DMS 273 treated with DMSO at 0.1 percent for 48 hours (cell line): Measurements from ENCODE around the gene SSRP1.
A peak's percentile ranks its signal among the peaks of the same experiment; 100 is the strongest.
"Not testable (repeated sequence)": the region's sequence is repeated elsewhere in the genome, so short reads cannot be mapped to it uniquely, and the experiment has no call there.

Experiments used
- DNase-seq: peaks from one replicate; lab custom pipeline; 2025; lab: John Stamatoyannopoulos, UW

The SSRP1 gene

DNA sequence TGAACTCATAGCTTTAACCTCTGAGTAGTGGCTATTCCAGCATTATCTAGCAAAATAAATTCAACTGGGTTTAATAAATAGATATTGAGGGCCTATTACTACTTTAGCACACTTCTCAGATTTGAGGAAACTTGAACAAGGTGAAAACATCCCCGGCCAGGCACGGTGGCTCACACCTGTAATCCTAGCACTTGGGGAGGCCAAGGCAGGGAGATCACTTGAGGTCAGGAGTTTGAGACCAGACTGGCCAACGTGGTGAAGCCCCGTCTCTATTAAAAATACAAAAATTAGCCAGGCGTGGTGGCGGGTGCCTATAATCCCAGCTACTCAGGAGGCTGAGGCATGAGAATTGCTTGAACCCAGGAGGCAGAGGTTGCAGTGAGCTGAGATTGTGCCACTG lies 1.2 kb upstream of the SSRP1 start:
- DNase-seq = not testable (repeated sequence)

DNA sequence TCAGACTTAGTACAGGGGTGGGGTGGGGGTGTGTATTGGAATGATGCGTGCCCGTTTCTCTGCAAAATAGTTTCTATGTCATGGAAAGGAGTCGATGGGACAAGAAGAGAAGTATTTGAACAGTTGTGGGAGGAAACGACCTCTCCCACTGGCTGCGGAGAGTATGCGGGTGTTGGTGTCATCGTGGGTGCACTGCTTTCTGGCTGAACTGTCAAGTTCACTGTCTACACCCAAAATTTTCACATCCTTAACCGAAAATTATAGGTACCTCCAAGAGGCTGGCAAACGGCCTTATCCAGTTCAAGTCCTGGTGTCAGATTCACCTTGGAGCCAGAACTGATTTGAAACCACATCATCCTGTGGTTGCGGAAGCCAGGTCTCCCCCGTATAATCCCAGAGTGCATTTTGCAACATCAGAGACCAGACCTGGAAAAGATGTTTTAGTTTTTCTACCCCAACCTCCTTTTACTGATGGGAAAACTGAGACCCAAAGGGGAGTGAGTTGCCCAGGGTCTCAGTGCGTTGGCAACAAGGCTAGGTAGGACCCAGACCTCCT lies 497 bp upstream of the SSRP1 start:
- no peak for DNase-seq

DNA sequence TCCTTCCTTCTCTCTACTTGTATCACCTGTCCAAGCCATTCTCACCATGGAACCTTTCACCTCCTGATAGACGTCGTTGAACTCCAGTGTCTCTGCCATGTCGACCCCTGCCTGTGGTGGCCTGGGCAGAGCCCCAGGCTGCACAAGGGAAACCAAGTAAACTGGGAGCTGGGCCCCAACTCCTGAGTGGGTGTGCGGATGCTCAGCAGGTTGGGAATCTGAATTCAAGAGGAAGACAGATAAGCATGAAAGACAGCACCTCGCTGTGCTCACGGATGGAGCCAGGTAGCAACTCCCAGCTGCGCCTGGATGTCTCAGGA lies 709 bp downstream of the SSRP1 start:
- no peak for DNase-seq

DNA sequence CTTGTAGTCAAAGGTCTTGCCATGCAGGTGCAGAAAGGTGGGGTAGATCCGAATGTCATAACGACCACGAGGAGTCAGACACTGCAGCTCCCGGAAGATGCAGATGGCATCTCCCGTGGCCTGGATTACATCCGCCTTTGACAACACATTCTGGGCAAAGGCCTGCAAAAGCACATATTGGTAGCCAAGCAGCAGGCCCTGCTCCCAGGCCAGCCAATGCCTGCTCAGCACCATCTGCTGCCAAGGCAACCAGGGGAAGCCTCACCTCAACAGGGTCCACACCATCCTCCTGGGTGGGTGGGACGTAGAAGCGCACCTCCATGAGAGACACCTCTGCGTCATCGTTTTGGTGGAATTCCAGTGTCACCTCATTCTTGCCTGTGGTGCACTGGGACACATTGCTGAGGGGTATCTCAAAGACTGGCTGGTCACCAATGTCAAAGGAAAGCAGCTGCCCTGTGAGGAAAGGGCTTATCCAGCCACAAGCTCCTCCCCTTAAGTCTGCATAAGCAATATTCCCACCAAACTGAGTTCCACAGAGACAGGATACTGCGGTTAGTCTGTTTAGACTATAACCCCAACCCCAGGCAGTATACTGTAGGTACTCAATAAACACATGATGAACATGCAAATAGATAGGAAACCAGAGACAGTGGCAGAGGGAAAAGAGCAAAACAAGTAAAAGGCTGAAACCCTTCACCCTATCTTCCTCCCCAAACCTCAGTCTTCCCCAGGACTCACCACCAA lies 2.8 kb downstream of the SSRP1 start:
- DNase-seq = no peak

DNA sequence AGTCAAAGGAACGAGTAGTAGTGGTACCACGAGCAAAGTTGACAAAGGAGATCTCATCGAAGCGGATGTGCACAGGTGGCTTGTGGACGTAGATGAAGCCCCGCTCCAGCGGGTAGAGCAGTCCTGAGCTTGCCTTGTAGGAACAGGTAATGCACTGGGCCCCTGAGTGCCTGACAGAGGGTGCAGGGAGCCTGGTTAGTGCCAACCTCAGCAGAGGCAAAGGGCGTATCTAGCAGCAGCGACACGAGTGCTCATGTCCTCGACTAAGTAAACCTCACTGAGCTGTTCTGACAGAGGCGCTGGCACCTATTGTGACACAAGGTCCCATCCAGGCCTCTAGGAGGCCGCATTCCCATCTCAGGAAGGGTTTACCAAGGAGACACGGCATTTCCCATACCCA lies 4.0 kb downstream of the SSRP1 start:
- DNase-seq = no peak

DNA sequence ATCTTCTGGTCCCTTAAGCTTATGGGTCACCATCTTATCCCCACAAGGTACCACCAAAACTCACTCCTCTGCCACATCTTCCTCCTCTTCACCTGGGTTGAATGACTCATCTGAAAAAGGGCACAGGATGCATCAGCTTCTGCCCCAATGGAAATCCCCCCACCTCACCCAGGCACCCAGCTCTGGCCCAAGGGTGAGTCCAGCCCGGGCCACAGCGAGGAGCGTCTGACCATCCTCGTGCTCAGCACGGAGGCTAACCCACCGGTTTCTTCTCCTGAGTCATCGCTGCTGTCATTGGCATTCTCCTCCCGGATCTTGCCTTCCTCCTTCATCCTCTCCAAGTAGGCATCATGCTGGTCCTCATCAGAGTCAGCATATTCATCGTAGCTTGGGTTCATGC lies 5.7 kb downstream of the SSRP1 start:
- DNase-seq = no peak

DNA sequence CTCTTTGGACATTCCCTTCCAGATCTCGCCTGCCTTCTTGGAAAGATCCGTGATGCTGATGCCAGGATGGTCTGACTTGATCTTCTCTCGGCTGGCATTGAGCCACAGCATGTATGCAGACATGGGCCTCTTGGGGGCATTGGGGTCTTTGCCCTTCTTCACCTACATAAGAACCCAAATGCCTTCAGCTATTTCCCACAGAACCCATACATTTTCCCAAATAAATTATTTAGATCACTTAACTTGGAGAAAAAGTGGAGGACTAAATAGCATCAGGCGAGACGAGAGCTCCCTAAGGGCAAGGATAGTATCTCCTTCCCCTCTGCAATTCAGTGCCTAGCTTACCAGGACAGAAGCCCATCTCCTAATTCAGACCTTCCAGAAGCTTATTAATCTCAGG lies 8.0 kb downstream of the SSRP1 start:
- DNase-seq = no peak

DNA sequence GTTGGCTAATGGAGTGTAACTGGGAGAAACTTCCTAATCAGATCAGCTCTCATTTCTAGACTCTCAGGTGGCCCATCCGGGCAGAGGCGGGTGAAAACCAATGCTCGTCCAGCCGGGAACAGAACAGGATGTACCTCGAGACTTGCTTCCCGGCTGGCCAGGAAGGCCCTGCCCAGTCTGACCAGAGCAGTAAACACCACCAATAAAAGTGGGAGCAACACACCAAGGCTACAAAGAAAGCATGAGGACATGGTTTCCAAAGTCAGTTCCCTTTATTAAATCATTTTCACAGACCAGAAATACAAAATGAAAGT lies 10.0 kb downstream of the SSRP1 start:
- DNase-seq = no peak

DNA sequence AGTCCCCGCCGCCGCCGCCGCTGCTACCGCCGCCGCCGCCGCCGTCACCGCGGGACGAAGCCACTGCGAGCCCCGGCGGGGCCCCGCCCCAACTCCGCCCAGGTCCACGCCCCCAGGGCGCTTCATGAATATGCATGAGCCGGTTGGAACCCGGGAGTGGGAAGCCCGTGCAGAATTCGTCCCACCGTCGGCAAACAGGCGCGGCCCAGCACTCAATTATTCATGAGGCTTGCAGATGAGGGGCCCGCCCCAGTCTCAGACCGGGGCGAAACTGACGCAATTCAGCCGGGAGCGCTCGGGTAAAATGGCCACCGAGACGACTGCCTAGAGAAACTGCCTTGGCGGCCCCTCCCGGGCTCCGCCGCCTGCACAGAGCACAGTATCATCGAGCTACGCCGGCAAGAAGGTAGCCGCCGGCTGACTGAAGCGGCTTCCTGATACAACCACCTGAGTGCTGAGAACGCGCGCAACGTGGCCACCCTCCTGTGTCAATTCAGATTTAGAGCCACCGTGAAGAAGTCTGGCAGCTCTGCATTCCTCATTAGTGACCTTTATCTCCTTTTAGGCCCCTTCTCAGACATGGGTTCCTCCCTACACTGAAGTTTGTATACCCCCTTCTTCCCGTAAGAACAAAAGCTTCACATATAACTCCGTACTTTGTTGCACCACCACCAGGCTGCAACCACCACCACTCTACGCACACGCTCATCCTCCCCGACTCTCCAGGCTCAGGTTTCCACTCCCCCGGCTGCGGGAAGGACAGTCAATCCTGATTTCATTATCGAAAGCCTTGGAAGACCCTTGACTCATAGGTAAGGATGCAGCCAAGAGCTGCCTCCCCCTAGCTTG lies 10.6 kb downstream of the SSRP1 start, which contains the start of gene TNKS1BP1:
TNKS1BP1 (minus strand) TSS at position 67 of the 849 bp plus-strand sequence. CDS start 3,067 bp downstream, outside the sequence.
- peak; percentile 74 for DNase-seq

DNA sequence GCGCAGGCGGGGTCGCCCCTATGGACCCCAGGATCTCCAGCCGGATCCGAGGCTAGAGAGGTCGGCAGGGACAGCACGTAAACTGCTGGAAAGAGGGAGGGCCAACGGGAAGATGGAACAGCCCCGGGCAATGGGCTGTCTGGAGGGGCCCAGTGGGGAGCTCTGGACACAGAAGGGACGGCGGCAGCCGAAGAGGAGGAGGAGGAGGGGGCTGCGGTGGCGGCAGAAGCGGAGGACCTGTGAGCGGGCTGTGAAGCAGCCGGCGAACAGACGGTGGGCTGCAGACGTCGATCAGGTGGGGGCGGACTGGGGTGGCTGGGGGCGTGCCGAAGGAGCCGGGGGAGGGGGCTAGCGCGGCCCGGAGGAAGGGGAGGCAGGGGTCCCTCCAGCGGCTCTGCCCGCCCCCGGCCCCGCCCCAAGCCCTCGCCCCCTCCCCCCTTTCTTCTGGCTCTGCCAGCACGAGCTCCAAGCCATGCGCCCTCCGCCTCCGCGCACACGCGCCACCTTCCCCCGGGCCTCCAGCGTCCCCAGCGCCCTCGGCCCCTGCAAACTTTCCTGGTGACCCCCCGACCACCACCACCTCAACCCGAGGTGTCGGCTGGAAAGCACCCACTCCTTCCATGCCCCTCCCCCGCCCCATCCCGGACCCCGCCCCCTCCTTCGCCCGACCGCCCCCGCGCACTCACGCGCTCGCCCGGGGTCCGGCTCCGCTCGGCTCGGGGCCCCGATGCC lies 11.4 kb downstream of the SSRP1 start:
- no peak for DNase-seq

DNA sequence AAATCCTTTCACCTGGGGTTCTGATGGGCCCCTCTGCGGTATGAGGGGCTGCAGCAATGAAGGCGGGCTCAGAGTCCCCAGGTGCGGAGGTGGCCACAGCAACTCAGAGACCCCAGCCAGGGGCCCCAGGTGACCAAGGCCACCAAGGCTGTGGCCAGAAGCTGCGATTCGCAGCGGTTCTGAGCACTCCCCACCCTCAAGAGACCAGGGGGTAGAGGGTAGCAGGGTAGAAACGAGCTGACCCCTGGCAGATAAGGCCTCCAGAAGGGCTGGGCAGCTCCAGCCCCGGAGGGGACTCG lies 11.9 kb downstream of the SSRP1 start:
- DNase-seq = no peak

DNA sequence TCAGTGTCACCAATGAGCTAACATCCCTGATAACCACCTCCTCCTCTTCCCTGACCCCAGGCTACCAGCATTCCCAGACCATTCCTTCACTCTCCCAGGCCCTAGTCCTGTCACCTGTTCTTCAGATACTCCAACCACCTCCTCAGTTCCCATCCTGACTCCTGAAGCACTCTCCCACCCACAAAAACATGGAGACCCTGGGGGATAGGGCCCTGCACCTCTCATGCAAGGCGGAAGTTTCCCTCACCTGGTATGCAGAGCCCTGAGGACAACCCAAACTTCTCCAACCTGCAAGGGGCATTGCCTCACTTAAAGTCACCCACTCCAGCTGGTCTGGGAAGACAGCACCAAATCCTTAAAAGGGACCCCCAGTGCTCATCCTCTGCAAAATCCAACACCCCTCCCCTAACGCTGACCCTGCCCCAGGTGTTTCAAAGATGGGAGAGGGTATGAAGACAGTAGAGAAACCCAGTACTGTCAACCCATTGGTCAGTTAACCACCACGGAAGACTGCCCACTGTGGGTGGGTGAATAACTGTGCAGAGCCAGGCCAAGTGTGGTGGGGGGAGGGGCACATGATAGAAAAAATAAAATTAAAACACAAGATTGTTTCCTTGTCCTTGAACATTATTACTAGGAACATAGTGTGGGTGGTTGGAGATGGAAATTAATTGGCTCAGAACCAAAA lies 12.4 kb downstream of the SSRP1 start:
- DNase-seq = no peak

DNA sequence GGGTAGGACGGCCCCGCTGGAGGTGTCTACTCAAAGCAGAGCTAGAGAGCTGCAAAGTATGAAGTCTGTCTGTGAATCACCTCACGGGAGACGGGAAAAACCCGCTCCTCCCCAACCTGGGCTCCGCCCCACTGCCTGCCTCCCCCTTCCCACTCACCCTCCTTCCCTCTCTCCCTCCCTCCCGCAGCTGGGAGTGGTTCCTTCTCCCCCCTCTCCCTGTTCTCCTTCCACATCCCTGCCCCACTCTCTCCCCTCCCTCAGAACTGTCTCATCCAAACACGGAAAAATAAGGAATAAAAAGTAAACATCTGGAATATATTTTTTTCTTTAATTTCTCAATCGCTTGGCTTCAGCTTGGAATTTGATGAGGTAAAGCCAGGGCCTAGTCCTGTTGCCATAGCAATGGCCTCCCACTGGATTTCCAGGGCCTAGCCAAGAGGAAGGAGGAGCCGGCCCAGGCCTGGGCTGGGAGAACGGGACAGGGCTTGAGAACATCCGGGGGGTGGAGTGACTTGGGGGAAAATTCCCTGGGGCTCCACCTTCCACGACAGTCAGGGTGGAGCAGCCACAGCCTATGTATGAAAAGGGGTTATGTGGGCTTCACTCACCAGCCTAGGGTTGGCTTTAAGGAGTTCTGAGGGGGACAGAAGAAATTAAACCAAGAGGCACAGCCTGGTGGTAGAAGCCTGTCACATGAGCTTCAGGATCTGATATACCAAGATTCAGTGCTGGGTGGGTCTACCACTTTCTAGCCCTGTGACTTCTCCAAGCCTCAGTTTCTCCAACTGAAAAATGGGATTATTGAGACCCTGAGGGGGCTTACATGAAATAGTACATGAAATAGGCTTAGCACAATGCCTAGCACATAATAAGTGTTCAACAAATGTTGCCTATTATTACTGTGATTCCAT lies 13.2 kb downstream of the SSRP1 start:
- peak; percentile 28 for DNase-seq

DNA sequence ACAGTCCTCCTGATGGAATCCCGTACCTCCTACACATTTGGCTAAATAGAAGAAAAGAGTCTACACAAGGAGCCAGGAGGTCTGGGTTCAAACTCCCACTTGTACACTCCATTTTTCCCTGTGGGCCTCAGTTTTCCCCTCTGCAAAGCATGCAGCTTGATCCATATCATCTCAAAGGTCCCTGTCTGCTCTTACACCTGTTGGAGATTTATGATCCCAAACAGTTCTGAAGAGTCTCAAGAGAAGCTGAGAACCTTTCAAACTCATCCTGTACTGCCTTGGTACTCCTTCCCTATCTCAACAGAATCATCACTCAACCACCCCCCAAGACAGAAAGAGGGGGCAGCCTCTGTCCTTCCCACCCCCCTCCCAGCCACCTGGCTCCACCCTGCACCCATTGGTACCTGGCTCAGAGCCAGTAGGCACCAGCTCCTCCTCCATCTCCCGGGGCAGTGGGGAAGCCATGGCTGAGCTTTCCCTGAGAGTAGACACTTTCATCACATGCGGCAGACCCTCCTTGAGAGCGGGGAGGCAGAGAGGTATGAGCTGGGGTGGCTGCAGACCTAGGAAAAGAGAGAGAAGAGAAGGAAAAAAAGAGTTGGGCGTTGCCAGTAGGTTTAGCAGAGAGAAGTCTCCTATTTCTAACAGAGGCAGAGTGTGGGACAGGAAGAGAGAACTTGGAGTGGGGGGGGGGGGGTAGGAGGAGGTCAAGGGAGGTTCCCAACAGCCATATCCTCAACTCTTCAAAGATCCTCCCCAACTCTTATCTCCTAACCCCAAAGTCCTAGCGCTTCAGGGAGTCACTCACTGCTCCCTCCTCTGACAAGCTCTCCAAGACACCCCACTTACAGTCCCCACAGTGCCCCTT lies 14.1 kb downstream of the SSRP1 start:
- no peak for DNase-seq

DNA sequence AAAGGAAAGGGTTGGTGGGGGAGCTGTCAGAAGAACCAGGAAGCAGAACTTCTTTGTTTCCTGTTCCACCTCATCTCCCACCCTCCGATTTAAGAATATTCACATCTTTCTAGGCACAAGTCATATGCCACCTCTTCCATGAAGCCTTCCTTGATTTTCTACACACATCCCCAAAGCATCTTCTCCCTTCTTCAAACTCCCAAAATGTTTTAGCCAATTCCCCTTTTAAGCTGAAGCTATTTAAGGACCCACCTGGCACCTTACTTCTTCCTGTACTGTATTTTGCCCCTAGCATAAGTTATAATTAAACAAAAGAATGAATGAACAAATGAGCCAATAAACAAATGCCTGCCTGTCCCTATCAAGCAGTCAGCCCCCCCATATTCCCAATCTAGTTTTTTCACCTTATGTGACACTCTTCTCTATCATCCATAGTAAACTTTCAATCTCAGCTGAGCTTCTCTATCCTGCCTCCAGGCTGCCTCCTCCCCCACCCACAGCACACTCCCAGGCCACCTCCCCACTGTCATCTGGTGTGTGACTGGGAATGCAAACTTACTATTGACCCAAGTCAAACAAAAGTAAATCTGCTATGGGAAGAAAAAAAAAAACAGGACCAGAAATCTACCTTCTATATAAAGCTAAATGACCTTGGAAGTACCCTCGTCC lies 14.8 kb downstream of the SSRP1 start:
- DNase-seq = no peak

DNA sequence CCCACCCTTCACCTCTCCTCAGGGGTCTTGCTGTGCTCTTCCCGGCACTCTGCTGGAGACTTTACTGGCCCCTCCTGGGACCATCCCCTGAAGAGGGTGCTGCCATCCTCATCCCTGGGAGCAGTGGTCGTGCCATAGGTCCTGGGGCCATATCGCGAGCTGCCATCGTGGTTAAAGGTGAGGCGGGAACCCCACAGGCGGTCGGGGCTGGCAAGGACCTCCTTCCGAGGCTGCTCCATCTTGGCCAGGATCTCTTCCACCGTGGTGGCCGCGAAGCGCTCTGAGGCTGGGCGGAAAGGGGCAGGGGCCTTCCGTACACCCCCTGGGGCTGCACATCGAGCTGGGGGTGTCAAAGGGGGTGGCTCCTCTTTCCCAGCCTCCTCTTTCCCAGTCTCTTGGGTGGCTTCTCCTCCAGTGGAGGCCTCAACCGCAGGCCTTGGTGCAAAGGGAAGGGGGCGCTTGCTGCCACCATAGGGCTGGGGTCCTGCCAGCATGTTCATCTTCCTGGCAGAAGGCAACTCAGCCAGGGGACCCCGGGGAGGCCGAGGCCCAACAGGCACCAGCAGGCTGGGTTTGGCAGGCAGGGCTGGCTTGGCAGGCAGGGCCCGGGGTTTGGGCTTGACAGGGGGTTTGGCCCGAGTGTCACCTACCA lies 15.5 kb downstream of the SSRP1 start:
- DNase-seq = no peak

DNA sequence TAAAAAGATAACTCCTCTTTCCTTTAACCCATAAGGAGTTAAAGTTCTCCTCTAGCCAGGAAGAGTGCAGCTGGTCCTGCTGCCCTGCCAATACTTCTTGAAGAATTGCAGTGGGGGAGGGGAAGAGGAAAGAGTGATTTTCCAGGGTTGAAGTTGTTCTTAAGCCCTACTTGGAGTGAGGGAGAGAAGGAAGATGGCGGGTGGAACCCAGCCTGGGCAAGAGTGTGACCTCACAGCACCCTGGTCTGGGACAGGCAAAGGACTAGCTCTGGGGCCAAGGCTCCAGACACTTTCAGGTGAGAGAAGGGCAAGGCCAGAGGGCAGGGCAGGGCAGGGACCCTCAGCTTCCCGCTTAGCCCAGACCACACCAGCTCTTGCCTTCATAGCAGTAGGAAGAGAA lies 17.5 kb downstream of the SSRP1 start:
- DNase-seq = no peak

DNA sequence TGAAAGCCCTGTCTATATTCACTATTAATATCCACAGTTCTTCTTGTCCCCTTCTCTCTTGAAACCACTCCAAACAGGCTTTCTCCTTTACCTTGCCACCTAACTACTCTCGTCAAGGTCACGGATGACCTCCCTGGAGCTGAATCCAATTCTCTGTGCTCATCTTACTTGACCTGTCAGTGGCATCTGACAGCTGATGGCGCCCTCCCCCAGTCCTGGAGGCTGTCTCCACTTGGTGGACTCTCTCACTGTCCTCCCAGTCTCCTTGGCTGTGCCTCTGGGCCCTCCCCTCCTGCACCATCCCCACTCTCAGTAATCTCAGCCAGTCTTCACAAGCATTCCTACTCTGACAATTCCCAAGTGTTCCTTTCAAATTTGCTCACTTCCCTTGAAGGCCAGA lies 19.7 kb downstream of the SSRP1 start:
- no peak for DNase-seq

DNA sequence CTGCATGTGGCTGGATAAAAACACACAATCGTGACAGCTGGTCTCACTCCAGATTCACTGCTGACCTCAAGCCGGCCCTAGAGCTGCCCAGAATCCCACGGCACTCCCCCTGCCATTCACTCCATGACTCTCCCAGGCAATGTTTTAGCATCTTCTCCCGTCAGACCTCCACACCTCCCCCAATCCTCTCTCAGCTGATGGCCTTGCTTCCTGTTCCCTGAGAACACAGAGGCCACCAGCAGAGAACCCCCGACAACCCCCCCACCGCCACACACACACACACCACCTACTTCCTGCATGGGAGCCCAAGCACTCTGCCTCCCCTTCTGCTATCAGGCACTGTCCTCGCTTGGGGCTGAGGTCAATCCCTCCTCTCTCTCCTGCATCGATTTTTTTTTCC lies 20.2 kb downstream of the SSRP1 start:
- DNase-seq = no peak
